Measurements from ENCODE around the gene DPF3.
"Not testable (repeated sequence)": the region's sequence is repeated elsewhere in the genome, so short reads cannot be mapped to it uniquely, and the experiment has no call there.

The DPF3 gene

GRCh38 chr14:72748921-72749320 is 145.0 kb downstream of the DPF3 start:
- not testable (repeated sequence) for H3K27ac ChIP-seq (ENCODE audit: low read depth, low read length)

GRCh38 chr14:72747652-72748051 is 146.2 kb downstream of the DPF3 start:
- Histone ChIP-seq H3K9ac (ENCODE audit: low read length) (no peak overlapping the region), H3K27me3 (ENCODE audit: control insufficient read depth, insufficient read depth, low read length) (no peaks in the 10 kb centered on the region), H3K9me3 (ENCODE audit: control insufficient read depth, insufficient read depth, low read depth, low read length) (peaks cover 14% of the 10 kb centered on the region; the same call in 1 of the 2 replicates), H3K4me3 (ENCODE audit: low read depth, low read length) (no peak overlapping the region), H3K4me1 (ENCODE audit: control insufficient read depth, insufficient read depth, low read length) (0 out of 2 replicates have a peak, but pooled peaks cover under 1% of the 10 kb centered on the region), H3K36me3 (ENCODE audit: control insufficient read depth, insufficient read depth, low read length) (no peaks in the 10 kb centered on the region), H3K27ac (ENCODE audit: low read depth, low read length) (no peak overlapping the region)

More at GRCh38 chr14:72748921-72749320, 145.0 kb downstream of the DPF3 start:
- H3K9me3 ChIP-seq (ENCODE audit: control insufficient read depth, insufficient read depth, low read depth, low read length), result peaks cover 14% of the 10 kb centered on the region; the same call in 1 of the 2 replicates
- not testable (repeated sequence) for H3K36me3 ChIP-seq (ENCODE audit: control insufficient read depth, insufficient read depth, low read length); H3K9ac ChIP-seq (ENCODE audit: low read length); H3K27me3 ChIP-seq (ENCODE audit: control insufficient read depth, insufficient read depth, low read length); H3K4me1 ChIP-seq (ENCODE audit: control insufficient read depth, insufficient read depth, low read length); H3K4me3 ChIP-seq (ENCODE audit: low read depth, low read length)

GRCh38 chr14:72745991-72746980 is 147.6 kb downstream of the DPF3 start:
- no peaks in the 10 kb centered on the region for H3K27me3 ChIP-seq (ENCODE audit: control insufficient read depth, insufficient read depth, low read length)
- H3K4me1 ChIP-seq (ENCODE audit: control insufficient read depth, insufficient read depth, low read length), result peaks cover 12% of the 10 kb centered on the region
- no peak overlapping the region for H3K4me3 ChIP-seq (ENCODE audit: low read depth, low read length)
- H3K9ac ChIP-seq (ENCODE audit: low read length), result no peak overlapping the region
- H3K36me3 ChIP-seq (ENCODE audit: control insufficient read depth, insufficient read depth, low read length), result no peaks in the 10 kb centered on the region
- H3K27ac ChIP-seq (ENCODE audit: low read depth, low read length), result no peak overlapping the region
- H3K9me3 ChIP-seq (ENCODE audit: control insufficient read depth, insufficient read depth, low read depth, low read length), result peaks cover 14% of the 10 kb centered on the region; the same call in 1 of the 2 replicates

- H3K36me3 ChIP-seq (ENCODE audit: control insufficient read depth, insufficient read depth, low read length), result no peaks in the 10 kb centered on the region
- H3K4me3 ChIP-seq (ENCODE audit: low read depth, low read length), result no peak overlapping the region
- H3K9me3 ChIP-seq (ENCODE audit: control insufficient read depth, insufficient read depth, low read depth, low read length), result peaks cover 14% of the 10 kb centered on the region; the same call in 1 of the 2 replicates
- no peak overlapping the region for H3K9ac ChIP-seq (ENCODE audit: low read length)
- H3K27ac ChIP-seq (ENCODE audit: low read depth, low read length), result no peak overlapping the region
- H3K27me3 ChIP-seq (ENCODE audit: control insufficient read depth, insufficient read depth, low read length), result no peaks in the 10 kb centered on the region
- H3K4me1 ChIP-seq (ENCODE audit: control insufficient read depth, insufficient read depth, low read length), result peaks cover 12% of the 10 kb centered on the region
Observed at GRCh38 chr14:72745546-72745945, 148.4 kb downstream of the DPF3 start.

GRCh38 chr14:72744416-72745120 is 149.3 kb downstream of the DPF3 start:
- H3K9ac ChIP-seq (ENCODE audit: low read length), result no peak overlapping the region
- H3K4me1 ChIP-seq (ENCODE audit: control insufficient read depth, insufficient read depth, low read length), result peaks cover 12% of the 10 kb centered on the region
- H3K9me3 ChIP-seq (ENCODE audit: control insufficient read depth, insufficient read depth, low read depth, low read length), result peaks cover 14% of the 10 kb centered on the region; the same call in 1 of the 2 replicates
- H3K36me3 ChIP-seq (ENCODE audit: control insufficient read depth, insufficient read depth, low read length), result no peaks in the 10 kb centered on the region
- no peak overlapping the region for H3K4me3 ChIP-seq (ENCODE audit: low read depth, low read length)
- H3K27me3 ChIP-seq (ENCODE audit: control insufficient read depth, insufficient read depth, low read length), result no peaks in the 10 kb centered on the region
- H3K27ac ChIP-seq (ENCODE audit: low read depth, low read length), result no peak overlapping the region

- H3K9ac ChIP-seq (ENCODE audit: low read length), result no peak overlapping the region
- peaks cover 8% of the 10 kb centered on the region; the same call in 1 of the 2 replicates for H3K9me3 ChIP-seq (ENCODE audit: control insufficient read depth, insufficient read depth, low read depth, low read length)
- H3K27me3 ChIP-seq (ENCODE audit: control insufficient read depth, insufficient read depth, low read length), result no peaks in the 10 kb centered on the region
- no peak overlapping the region for H3K27ac ChIP-seq (ENCODE audit: low read depth, low read length)
- H3K4me1 ChIP-seq (ENCODE audit: control insufficient read depth, insufficient read depth, low read length), result peaks cover 12% of the 10 kb centered on the region
- no peaks in the 10 kb centered on the region for H3K36me3 ChIP-seq (ENCODE audit: control insufficient read depth, insufficient read depth, low read length)
- H3K4me3 ChIP-seq (ENCODE audit: low read depth, low read length), result no peak overlapping the region
Observed at GRCh38 chr14:72743626-72744025, 150.3 kb downstream of the DPF3 start.

GRCh38 chr14:72742838-72743195 is 151.1 kb downstream of the DPF3 start:
- Histone ChIP-seq H3K9ac (ENCODE audit: low read length) (no peak overlapping the region), H3K27ac (ENCODE audit: low read depth, low read length) (no peak overlapping the region), H3K9me3 (ENCODE audit: control insufficient read depth, insufficient read depth, low read depth, low read length) (peaks cover 3% of the 10 kb centered on the region; the same call in 1 of the 2 replicates), H3K27me3 (ENCODE audit: control insufficient read depth, insufficient read depth, low read length) (no peaks in the 10 kb centered on the region), H3K4me1 (ENCODE audit: control insufficient read depth, insufficient read depth, low read length) (peaks cover 12% of the 10 kb centered on the region), H3K36me3 (ENCODE audit: control insufficient read depth, insufficient read depth, low read length) (no peaks in the 10 kb centered on the region), H3K4me3 (ENCODE audit: low read depth, low read length) (no peak overlapping the region)

GRCh38 chr14:72742118-72742837 is 151.6 kb downstream of the DPF3 start:
- Histone ChIP-seq H3K4me3 (ENCODE audit: low read depth, low read length) (no peak overlapping the region), H3K36me3 (ENCODE audit: control insufficient read depth, insufficient read depth, low read length) (no peaks in the 10 kb centered on the region), H3K9ac (ENCODE audit: low read length) (no peak overlapping the region), H3K27me3 (ENCODE audit: control insufficient read depth, insufficient read depth, low read length) (no peaks in the 10 kb centered on the region), H3K27ac (ENCODE audit: low read depth, low read length) (no peak overlapping the region), H3K4me1 (ENCODE audit: control insufficient read depth, insufficient read depth, low read length) (peaks cover 12% of the 10 kb centered on the region), H3K9me3 (ENCODE audit: control insufficient read depth, insufficient read depth, low read depth, low read length) (no peaks in the 10 kb centered on the region)

- H3K36me3 ChIP-seq (ENCODE audit: control insufficient read depth, insufficient read depth, low read length), result no peaks in the 10 kb centered on the region
Observed at GRCh38 chr14:72741826-72742117, 152.1 kb downstream of the DPF3 start.

GRCh38 chr14:72740966-72741825 is 152.7 kb downstream of the DPF3 start:
- no peaks in the 10 kb centered on the region for H3K36me3 ChIP-seq (ENCODE audit: control insufficient read depth, insufficient read depth, low read length)
- no peak overlapping the region for H3K4me3 ChIP-seq (ENCODE audit: low read depth, low read length)
- peaks cover 12% of the 10 kb centered on the region for H3K4me1 ChIP-seq (ENCODE audit: control insufficient read depth, insufficient read depth, low read length)
- no peak overlapping the region for H3K9ac ChIP-seq (ENCODE audit: low read length)
- H3K9me3 ChIP-seq (ENCODE audit: control insufficient read depth, insufficient read depth, low read depth, low read length), result no peaks in the 10 kb centered on the region
- no peaks in the 10 kb centered on the region for H3K27me3 ChIP-seq (ENCODE audit: control insufficient read depth, insufficient read depth, low read length)
- H3K27ac ChIP-seq (ENCODE audit: low read depth, low read length), result no peak overlapping the region

More at GRCh38 chr14:72741826-72742117, 152.1 kb downstream of the DPF3 start:
- Histone ChIP-seq H3K9me3 (ENCODE audit: control insufficient read depth, insufficient read depth, low read depth, low read length) (no peaks in the 10 kb centered on the region), H3K9ac (ENCODE audit: low read length) (no peak overlapping the region), H3K27me3 (ENCODE audit: control insufficient read depth, insufficient read depth, low read length) (no peaks in the 10 kb centered on the region), H3K4me1 (ENCODE audit: control insufficient read depth, insufficient read depth, low read length) (peaks cover 12% of the 10 kb centered on the region), H3K27ac (ENCODE audit: low read depth, low read length) (no peak overlapping the region), H3K4me3 (ENCODE audit: low read depth, low read length) (no peak overlapping the region)
